Calu3 (cell line): ENCODE data around the gene CEPT1. TPM values are rescaled to one million over a fixed set of nuclear protein-coding genes. Genes with fewer than 3 reads are reported as not detected.

Source experiments
- BruUV-seq: library from RNA; stranded (reverse); fragments of 400-500 nt; replicated peaks from 2 replicates; lab custom pipeline; 2021; lab: Mats Ljungman, UMichigan
- CTCF ChIA-PET: fragments of 300-600 bp; sonication (Branson Sonifier 250); formaldehyde crosslinking; loops from one replicate; lab custom pipeline; 2022; ENCODE audit warnings: antibody characterized with exemption; lab: Charles Lee
- DNase-seq: peaks from one replicate; pipeline ENCODE4 v3.0.0; 2022
- H3K27ac Mint-ChIP-seq: one replicate; pipeline ENCODE4 v1.8.0; 2022; ENCODE audit warnings: mixed read lengths; ENCODE audit not compliant: unreplicated experiment
- H3K27me3 Mint-ChIP-seq: one replicate; pipeline ENCODE4 v1.8.0; 2022; ENCODE audit warnings: mixed read lengths; ENCODE audit not compliant: unreplicated experiment
- H3K36me3 Mint-ChIP-seq: one replicate; pipeline ENCODE4 v1.8.0; 2022; ENCODE audit warnings: mild to moderate bottlenecking, moderate library complexity, mixed read lengths; ENCODE audit not compliant: insufficient read depth, unreplicated experiment
- H3K4me1 Mint-ChIP-seq: one replicate; pipeline ENCODE4 v1.8.0; 2022; ENCODE audit warnings: mild to moderate bottlenecking, low read depth, mixed read lengths; ENCODE audit not compliant: unreplicated experiment
- H3K4me3 Mint-ChIP-seq: one replicate; pipeline ENCODE4 v1.8.0; 2022; ENCODE audit warnings: mild to moderate bottlenecking, low read depth, moderate library complexity, mixed read lengths; ENCODE audit not compliant: unreplicated experiment
- H3K9me3 Mint-ChIP-seq: one replicate; pipeline ENCODE4 v1.8.0; 2022; ENCODE audit warnings: low read depth, mixed read lengths; ENCODE audit not compliant: unreplicated experiment
- CTCF ChIP-seq: fragments of 200-600 bp; IDR thresholded peaks from one replicate; pipeline ENCODE4 v1.8.0; 2022; ENCODE audit warnings: antibody characterized with exemption; ENCODE audit not compliant: unreplicated experiment
- intact Hi-C: fragments of 100-400 bp; cut with micrococcal nuclease; formaldehyde crosslinking; loops from one replicate; pipeline ENCODE4 v1.10.0; 2022; ENCODE audit not compliant: unreplicated experiment
- total RNA-seq: library from RNA; stranded (reverse); gene quantifications from 2 replicates; pipeline ENCODE4 v1.2.3, GENCODE V29; 2022

Gene CEPT1
- total RNA-seq, 1 experiment from 2014 or later, result 24.7 TPM

- H3K27me3 Mint-ChIP-seq, result no peaks in the 10 kb centered on the region
These were observed 69.6 kb downstream of the CEPT1 start for GRCh38 chr1:111209622-111210021.

GRCh38 chr1:111211921-111212320, 71.9 kb downstream of the CEPT1 start:
- Mint-ChIP-seq H3K27me3 (no peaks in the 10 kb centered on the region), H3K9me3 (no peaks in the 10 kb centered on the region), H3K36me3 (no peaks in the 10 kb centered on the region), H3K27ac (no peak overlapping the region), H3K4me3 (no peak overlapping the region), H3K4me1 (no peaks in the 10 kb centered on the region)
- TF ChIP-seq CTCF, result no peak
- intact Hi-C loops, result no loop called here
- DNase-seq, result no peak
- BruUV-seq, result no TSS peak
- CTCF ChIA-PET, result no interaction called here

More at GRCh38 chr1:111209622-111210021, 69.6 kb downstream of the CEPT1 start:
- Mint-ChIP-seq H3K27ac (no peak overlapping the region), H3K9me3 (no peaks in the 10 kb centered on the region), H3K4me1 (peaks cover 17% of the 10 kb centered on the region), H3K36me3 (peaks cover 6% of the 10 kb centered on the region), H3K4me3 (no peak overlapping the region)
- intact Hi-C loops, result no loop called here
- no TSS peak for BruUV-seq
- CTCF ChIA-PET, result no interaction called here
- TF ChIP-seq CTCF, result no peak
- DNase-seq, result no peak

GRCh38 chr1:111212634-111213335, 72.8 kb downstream of the CEPT1 start:
- intact Hi-C loops, result no loop called here
- Mint-ChIP-seq H3K36me3 (no peaks in the 10 kb centered on the region), H3K9me3 (no peaks in the 10 kb centered on the region), H3K27ac (no peak overlapping the region), H3K4me1 (no peaks in the 10 kb centered on the region), H3K27me3 (no peaks in the 10 kb centered on the region), H3K4me3 (no peak overlapping the region)
- BruUV-seq, result no TSS peak
- TF ChIP-seq CTCF, result no peak
- CTCF ChIA-PET, result no interaction called here
- no peak for DNase-seq

GRCh38 chr1:111213412-111213811, 73.4 kb downstream of the CEPT1 start:
- CTCF ChIA-PET, result no interaction called here
- H3K4me3 Mint-ChIP-seq, result no peak overlapping the region
- TF ChIP-seq CTCF, result no peak
- H3K27ac Mint-ChIP-seq, result no peak overlapping the region
- H3K36me3 Mint-ChIP-seq, result no peaks in the 10 kb centered on the region
- H3K9me3 Mint-ChIP-seq, result no peaks in the 10 kb centered on the region
- intact Hi-C loops, result no loop called here
- no peaks in the 10 kb centered on the region for H3K27me3 Mint-ChIP-seq
- no TSS peak for BruUV-seq
- no peaks in the 10 kb centered on the region for H3K4me1 Mint-ChIP-seq
- DNase-seq, result no peak
